GM12878 (cell line): ENCODE measurements around the gene DNAH2.

ENCODE experiments used
- ATF2 ChIP-seq: IDR thresholded peaks from 2 replicates; pipeline ENCODE4 v1.6.1; 2012; ENCODE audit warnings: low read length, inconsistent platforms
- BRCA1 ChIP-seq: IDR thresholded peaks from 2 replicates; pipeline ENCODE4 v1.6.1; 2011; ENCODE audit warnings: low read depth, low read length, improper control_type of control experiment
- CBFB ChIP-seq: IDR thresholded peaks from 2 replicates; pipeline ENCODE4 v1.6.1; 2016; ENCODE audit warnings: antibody characterized with exemption, low read depth
- CTCF ChIP-seq, 3 experiments: IDR thresholded peaks in 2 of 3; conservative IDR thresholded peaks in 1 of 3; 2 replicates each; pipeline ENCODE4 v1.5.1; 2011; ENCODE audit warnings: low read depth in 3 of 3, low read length in 3 of 3, mild to moderate bottlenecking in 3 of 3, control low read depth in 2 of 3, moderate library complexity in 2 of 3, inconsistent platforms in 1 of 3, mixed read lengths in 1 of 3; ENCODE audit not compliant: control insufficient read depth in 2 of 3, insufficient read depth in 1 of 3; ENCODE audit errors: extremely low read depth in 1 of 3
- FOXK2 ChIP-seq: fragments of 450-650 bp; IDR thresholded peaks from 2 replicates; pipeline ENCODE4 v1.6.1; 2017; ENCODE audit warnings: mild to moderate bottlenecking, moderate library complexity
- RBBP5 ChIP-seq: fragments of 200-600 bp; sonication (generic); conservative IDR thresholded peaks from 2 replicates; pipeline ENCODE4 v1.6.1; 2016
- TCF7 ChIP-seq: IDR thresholded peaks from 2 replicates; pipeline ENCODE4 v1.6.1; 2014; ENCODE audit warnings: antibody characterized with exemption, borderline replicate concordance
- ZZZ3 ChIP-seq: IDR thresholded peaks from 2 replicates; pipeline ENCODE4 v1.6.1; 2011; ENCODE audit warnings: low read depth; ENCODE audit not compliant: control insufficient read depth, insufficient read length

GRCh38 chr17:7745748-7746470 lies 28.4 kb downstream of the DNAH2 start:
- TF ChIP-seq ZZZ3 (no peak), BRCA1 (no peak), TCF7 (no peak), FOXK2 (no peak), CTCF (IDR thresholded peaks at IDR 0.05 in 2 of 3, conservative IDR thresholded peaks at IDR 0.05 in 1 of 3; ENCODE audit: control insufficient read depth in 2 of 3, extremely low read depth in 1 of 3, insufficient read depth in 1 of 3, low read depth in 3 of 3, low read length in 3 of 3) (no peak), ATF2 (no peak), RBBP5 (no peak), CBFB (no peak)
